ENCODE results near the gene PINLYP.

GRCh38 chr19:43607238-43608205 is 31.9 kb downstream of the PINLYP start:
- TF ChIP-seq CTCF (IDR thresholded peaks at IDR 0.05) = no peak
- no peak for TF ChIP-seq POLR2A (IDR thresholded peaks at IDR 0.05)
